GM23338 (cell line): Measurements from ENCODE around the gene VPS52. TPM values are rescaled to one million over a fixed set of nuclear protein-coding genes. Genes with fewer than 3 reads are reported as not detected.

ENCODE experiments used
- ATAC-seq: fragments of 200-7000 bp; cut with Tn5 transposase; 3 replicates; pipeline ENCODE4 v1.9.1; 2020
- DNase-seq: peaks from one replicate; pipeline ENCODE4 v3.0.0-alpha.2; 2015; ENCODE audit warnings: low spot score
- H2AFZ ChIP-seq: fragments of 200-600 bp; sonication (generic); 2 replicates; pipeline ENCODE4 v1.8.0; 2016; ENCODE audit warnings: antibody characterized with exemption, mild to moderate bottlenecking, moderate library complexity
- H3F3A ChIP-seq: fragments of 200-600 bp; sonication (generic); replicated peaks from 2 replicates; pipeline ENCODE4 v1.8.0; 2017; ENCODE audit warnings: antibody characterized with exemption, mixed run types, low read depth
- H3K27ac ChIP-seq: fragments of 200-600 bp; sonication (generic); 2 replicates; pipeline ENCODE4 v1.6.1; 2016; ENCODE audit warnings: low read depth
- H3K27me3 ChIP-seq: fragments of 200-600 bp; sonication (generic); 2 replicates; pipeline ENCODE4 v1.8.0; 2016; ENCODE audit warnings: mild to moderate bottlenecking, mixed run types, moderate library complexity; ENCODE audit not compliant: insufficient read depth
- H3K36me3 ChIP-seq: fragments of 200-600 bp; sonication (generic); 2 replicates; pipeline ENCODE4 v1.8.0; 2016; ENCODE audit warnings: mild to moderate bottlenecking; ENCODE audit not compliant: insufficient read depth
- H3K4me1 ChIP-seq: fragments of 200-600 bp; sonication (generic); 2 replicates; pipeline ENCODE4 v1.8.0; 2016; ENCODE audit warnings: mild to moderate bottlenecking, moderate library complexity; ENCODE audit not compliant: insufficient read depth
- H3K4me2 ChIP-seq: fragments of 200-600 bp; sonication (generic); 2 replicates; pipeline ENCODE4 v1.7.1; 2017; ENCODE audit warnings: mixed run types
- H3K4me3 ChIP-seq: fragments of 200-600 bp; sonication (generic); 2 replicates; pipeline ENCODE4 v1.6.1; 2016; ENCODE audit warnings: mixed run types
- H3K79me2 ChIP-seq: fragments of 200-600 bp; sonication (generic); replicated peaks from 2 replicates; pipeline ENCODE4 v1.8.0; 2017; ENCODE audit warnings: mild to moderate bottlenecking; ENCODE audit not compliant: insufficient read depth
- H3K9me2 ChIP-seq: fragments of 200-600 bp; sonication (generic); 2 replicates; pipeline ENCODE4 v1.8.0; 2017; ENCODE audit not compliant: insufficient read depth
- H4K20me1 ChIP-seq: fragments of 200-600 bp; sonication (generic); replicated peaks from 2 replicates; pipeline ENCODE4 v1.8.0; 2017; ENCODE audit warnings: mild to moderate bottlenecking; ENCODE audit not compliant: insufficient read depth
- H3K27ac Mint-ChIP-seq: 2 replicates; pipeline ENCODE4 v1.8.0; 2020; ENCODE audit warnings: inconsistent platforms, mild to moderate bottlenecking, moderate library complexity, mixed read lengths
- H3K27me3 Mint-ChIP-seq: 3 replicates; pipeline ENCODE4 v1.8.0; 2022; ENCODE audit warnings: low read depth, mild to moderate bottlenecking, moderate library complexity, mixed read lengths, inconsistent platforms; ENCODE audit not compliant: insufficient read depth, poor library complexity
- H3K36me3 Mint-ChIP-seq: 3 replicates; pipeline ENCODE4 v1.8.0; 2021; ENCODE audit warnings: low read depth, mild to moderate bottlenecking, inconsistent platforms, moderate library complexity, mixed read lengths
- H3K4me1 Mint-ChIP-seq: 3 replicates; pipeline ENCODE4 v1.8.0; 2020; ENCODE audit warnings: mild to moderate bottlenecking, inconsistent platforms, mixed read lengths
- H3K4me3 Mint-ChIP-seq: 3 replicates; pipeline ENCODE4 v1.8.0; 2021; ENCODE audit warnings: moderate library complexity, mild to moderate bottlenecking, inconsistent platforms, mixed read lengths
- H3K9me3 Mint-ChIP-seq: 3 replicates; pipeline ENCODE4 v1.8.0; 2020; ENCODE audit warnings: moderate library complexity, mild to moderate bottlenecking, inconsistent platforms, mixed read lengths
- CREB1 ChIP-seq: fragments of 250-450 bp; sonication (Bioruptor Pico); IDR thresholded peaks from 2 replicates; pipeline ENCODE4 v1.5.0; 2020; ENCODE audit warnings: low read depth, mild to moderate bottlenecking, moderate library complexity
- CTCF ChIP-seq, 2 experiments: fragments of 200-600 bp in 1 of 2; sonication (generic) in 1 of 2; conservative IDR thresholded peaks; 2 replicates each; pipeline versions ENCODE4 v1.5.1 to v1.6.1; 2016 to 2017; ENCODE audit warnings: antibody characterized with exemption in 2 of 2, low read depth in 2 of 2, mild to moderate bottlenecking in 2 of 2, moderate library complexity in 1 of 2
- EZH2 ChIP-seq: fragments of 200-600 bp; sonication (generic); IDR thresholded peaks from one replicate; pipeline ENCODE4 v1.8.0; 2017; ENCODE audit warnings: antibody characterized with exemption, mild to moderate bottlenecking, low read depth; ENCODE audit not compliant: unreplicated experiment
- EZH2phosphoT487 ChIP-seq: fragments of 200-600 bp; sonication (generic); IDR thresholded peaks from one replicate; pipeline ENCODE4 v1.8.1; 2018; ENCODE audit warnings: antibody characterized with exemption; ENCODE audit not compliant: unreplicated experiment
- JUNB ChIP-seq: IDR thresholded peaks from one replicate; pipeline ENCODE4 v1.6.1; 2016; ENCODE audit warnings: antibody characterized with exemption; ENCODE audit not compliant: unreplicated experiment
- NANOG ChIP-seq: IDR thresholded peaks from 2 replicates; pipeline ENCODE4 v1.6.1; 2016; ENCODE audit warnings: antibody characterized with exemption, borderline replicate concordance
- POLR2AphosphoS5 ChIP-seq: IDR thresholded peaks from 2 replicates; pipeline ENCODE4 v1.6.1; 2016; ENCODE audit warnings: antibody characterized with exemption, low read depth
- REST ChIP-seq: IDR thresholded peaks from one replicate; pipeline ENCODE4 v1.6.1; 2018; ENCODE audit warnings: antibody characterized with exemption; ENCODE audit not compliant: unreplicated experiment
- STAT1 ChIP-seq: IDR thresholded peaks from one replicate; pipeline ENCODE4 v1.6.1; 2016; ENCODE audit warnings: antibody characterized with exemption; ENCODE audit not compliant: unreplicated experiment
- ZNF114 ChIP-seq: fragments of 250-450 bp; sonication (Bioruptor Pico); IDR thresholded peaks from 2 replicates; pipeline ENCODE4 v1.5.0; 2020; ENCODE audit warnings: mild to moderate bottlenecking, moderate library complexity
- ZNF462 ChIP-seq: fragments of 250-450 bp; sonication (Bioruptor Pico); IDR thresholded peaks from 2 replicates; pipeline ENCODE4 v1.5.0; 2020; ENCODE audit warnings: mild to moderate bottlenecking, moderate library complexity
- polyA plus RNA-seq: library from polyadenylated mRNA; unstranded; fragments of >200 nt; fragmentation: Nextera tagmentation; extraction: Ambion mirVana; gene quantifications from 2 replicates; pipeline ENCODE4 v1.2.1, GENCODE V29; 2016
- total RNA-seq: library from RNA; depleted of rRNA; stranded (reverse); fragments of >200 nt; shearing (Covaris generic); gene quantifications from 2 replicates; pipeline ENCODE4 v1.2.3, GENCODE V29; 2014

VPS52 gene
- total and polyA plus RNA-seq, 2 experiments from 2014 or later = 27.9 to 31.1 TPM

- H3K27ac ChIP-seq = no peak overlapping the region
- peaks cover 32% of the 10 kb centered on the region for H3K4me1 ChIP-seq
- H3K36me3 ChIP-seq = no peaks in the 10 kb centered on the region
- TF ChIP-seq POLR2AphosphoS5 (no peak), NANOG (no peak), JUNB (no peak), STAT1 (no peak), CTCF (conservative IDR thresholded peaks at IDR 0.05; ENCODE audit: low read depth in 2 of 2) (no peak), REST (no peak), EZH2phosphoT487 (no peak), EZH2 (no peak), ZNF114 (CRISPR knock-in tag) (no peak), CREB1 (CRISPR knock-in tag) (no peak), ZNF462 (no peak)
- peaks cover 10% of the 10 kb centered on the region for H4K20me1 ChIP-seq
- H3F3A ChIP-seq = peaks cover 7% of the 10 kb centered on the region; the same call in 1 of the 2 replicates
- no peak for ATAC-seq
- no peak overlapping the region for H2AFZ ChIP-seq
- no peaks in the 10 kb centered on the region; the same call in 1 of the 3 replicates for H3K36me3 Mint-ChIP-seq
- no peak overlapping the region for H3K4me2 ChIP-seq
- H3K79me2 ChIP-seq = no peaks in the 10 kb centered on the region
- no peak overlapping the region for H3K4me3 Mint-ChIP-seq
- H3K4me3 ChIP-seq = no peak overlapping the region
- H3K27me3 ChIP-seq = peaks cover 99% of the 10 kb centered on the region
- DNase-seq = no peak
- H3K9me3 Mint-ChIP-seq = peaks cover 3% of the 10 kb centered on the region; the same call in 1 of the 3 replicates
- peaks cover 31% of the 10 kb centered on the region for H3K4me1 Mint-ChIP-seq
- no peak overlapping the region for H3K27ac Mint-ChIP-seq
- no peaks in the 10 kb centered on the region for H3K9me2 ChIP-seq
- peaks cover 78% of the 10 kb centered on the region for H3K27me3 Mint-ChIP-seq
Observed at GRCh38 chr6:33216117-33216649, 55.5 kb downstream of the VPS52 start.
